HG02981 (cell line): ENCODE results near the gene EPB41L4B.
"Not testable (repeated sequence)": the region's sequence is repeated elsewhere in the genome, so short reads cannot be mapped to it uniquely, and the experiment has no call there.

Experiments used
- ATAC-seq: cut with Tn5 transposase; IDR thresholded peaks from one replicate; pipeline ENCODE4 v1.9.1; 2021; ENCODE audit warnings: mild to moderate bottlenecking, moderate library complexity; ENCODE audit not compliant: unreplicated experiment

EPB41L4B gene

DNA sequence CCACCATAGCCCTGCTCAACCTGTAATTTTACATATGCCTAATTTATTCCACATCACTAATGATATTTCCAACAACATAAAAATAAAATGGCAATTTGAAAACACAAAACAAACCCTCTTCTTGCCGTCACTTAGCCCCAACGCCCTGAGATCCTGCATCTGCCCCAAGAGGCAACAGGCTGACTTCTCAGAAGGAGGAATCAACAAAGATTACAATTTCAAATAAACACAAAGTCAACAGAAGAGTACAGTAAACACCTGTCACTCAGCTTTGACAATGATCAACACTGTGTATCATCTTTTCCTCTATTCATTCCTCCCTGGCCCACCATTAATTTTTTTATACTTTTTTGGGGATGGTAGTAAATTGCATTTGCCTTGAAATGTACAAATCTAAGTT, 19.8 kb downstream of the EPB41L4B start:
- ATAC-seq: no peak

GRCh38 chr9:109299891-109300290, 21.0 kb downstream of the EPB41L4B start:
- ATAC-seq: no peak

GRCh38 chr9:109297899-109298298, 23.0 kb downstream of the EPB41L4B start:
- no peak for ATAC-seq

- no peak for ATAC-seq
These were observed 25.4 kb downstream of the EPB41L4B start for GRCh38 chr9:109295221-109296130.

- ATAC-seq: no peak
These were observed 30.5 kb downstream of the EPB41L4B start for GRCh38 chr9:109290385-109290784.

- no peak for ATAC-seq
These were observed 30.9 kb downstream of the EPB41L4B start for GRCh38 chr9:109289931-109290330.

GRCh38 chr9:109289186-109289585, 31.7 kb downstream of the EPB41L4B start:
- no peak for ATAC-seq

DNA sequence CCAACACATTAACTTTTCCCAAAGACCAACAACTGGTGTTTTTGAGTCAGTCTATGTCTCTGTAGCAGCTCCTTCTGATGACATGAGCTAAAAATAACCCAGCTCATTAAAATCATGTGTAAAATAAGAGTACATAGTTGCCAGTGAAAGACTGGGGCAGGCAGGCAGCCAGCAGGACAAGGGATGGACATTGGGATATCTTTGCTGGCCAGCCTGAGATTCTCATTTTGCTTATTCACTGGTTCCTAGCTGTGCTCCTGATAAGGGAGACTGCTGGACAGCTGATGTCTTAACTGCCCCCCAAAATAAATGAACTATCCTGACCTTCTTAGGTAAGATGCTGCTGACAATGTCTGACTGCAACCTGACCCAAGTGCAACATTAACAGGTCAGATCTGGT, 33.9 kb downstream of the EPB41L4B start:
- ATAC-seq: no peak

DNA sequence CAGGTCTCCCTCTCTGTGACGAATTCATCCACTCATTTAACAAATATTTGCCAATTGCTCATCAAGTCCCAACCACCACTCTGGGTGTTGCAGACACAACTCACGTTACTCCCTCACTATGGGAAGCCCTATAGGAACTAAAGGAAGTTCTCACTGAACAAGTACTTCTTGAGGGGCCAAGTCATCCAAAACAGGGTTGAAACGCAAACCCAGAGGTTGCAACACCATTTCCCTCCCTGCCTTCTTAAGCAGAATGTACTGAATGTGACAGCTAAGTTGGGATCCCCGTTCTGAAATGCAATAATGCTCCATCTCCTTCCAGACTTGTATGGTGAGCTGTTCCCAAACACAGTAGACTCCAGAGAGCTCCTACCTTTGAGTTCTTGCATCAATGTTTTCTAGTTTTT, 34.3 kb downstream of the EPB41L4B start:
- ATAC-seq: no peak

GRCh38 chr9:109283672-109284071, 37.2 kb downstream of the EPB41L4B start:
- ATAC-seq: not testable (repeated sequence)

GRCh38 chr9:109283012-109283411, 37.8 kb downstream of the EPB41L4B start:
- ATAC-seq: no peak

- no peak for ATAC-seq
These were observed 38.6 kb downstream of the EPB41L4B start for GRCh38 chr9:109282302-109282701.

GRCh38 chr9:109281518-109281917, 39.3 kb downstream of the EPB41L4B start:
- no peak for ATAC-seq

GRCh38 chr9:109278848-109279247, 42.0 kb downstream of the EPB41L4B start:
- no peak for ATAC-seq

- no peak for ATAC-seq
These were observed 42.6 kb downstream of the EPB41L4B start for GRCh38 chr9:109278216-109278615.

GRCh38 chr9:109277451-109277850, 43.4 kb downstream of the EPB41L4B start:
- no peak for ATAC-seq

DNA sequence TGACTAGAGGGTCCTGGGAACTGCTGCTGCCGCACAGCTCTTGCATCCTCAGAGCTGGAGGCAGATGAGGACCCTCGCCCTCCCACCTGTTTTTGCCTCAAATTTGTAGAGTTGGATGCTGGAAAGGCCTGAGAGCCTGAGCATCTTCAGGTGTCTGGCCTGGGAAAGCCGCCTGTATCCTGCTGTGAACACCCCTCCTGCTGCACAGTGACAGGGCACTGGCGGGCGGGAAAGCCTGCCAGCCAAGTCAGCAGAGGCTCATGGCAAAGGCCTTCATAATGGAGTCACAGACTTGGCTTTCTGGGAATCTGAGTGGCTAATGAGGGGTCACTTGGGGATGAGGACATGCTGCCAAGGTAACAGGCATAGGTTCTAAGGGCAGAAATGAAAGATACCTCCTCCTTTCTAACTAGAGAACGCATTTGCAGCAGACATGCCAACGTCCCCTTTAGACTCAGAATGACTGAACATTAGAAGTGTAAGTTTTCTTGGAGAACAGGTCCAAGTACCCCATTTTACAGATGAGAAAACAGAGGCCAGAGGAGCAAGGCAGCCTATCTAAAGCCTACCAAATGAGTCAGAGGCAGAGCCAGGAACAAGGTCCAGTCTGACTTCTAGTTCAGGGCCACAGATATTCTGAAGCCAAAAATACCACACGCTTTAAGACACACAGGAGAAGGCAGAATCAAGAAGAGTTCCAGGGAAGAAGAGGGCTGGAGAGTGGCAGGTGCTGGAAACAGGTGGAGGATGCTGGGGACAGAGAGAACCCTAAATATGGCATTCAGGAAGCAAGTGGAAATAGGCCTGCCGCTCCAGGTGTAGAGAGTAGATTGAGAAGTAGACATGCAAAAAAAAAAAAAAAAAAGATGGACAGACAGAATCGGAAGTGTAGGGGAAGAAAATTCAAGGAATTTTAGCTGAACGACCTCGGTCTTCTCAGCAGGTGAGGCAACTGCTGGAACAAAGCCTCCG, 44.1 kb downstream of the EPB41L4B start:
- ATAC-seq: no peak

- ATAC-seq: no peak
These were observed 45.8 kb downstream of the EPB41L4B start for GRCh38 chr9:109274884-109275730.

DNA sequence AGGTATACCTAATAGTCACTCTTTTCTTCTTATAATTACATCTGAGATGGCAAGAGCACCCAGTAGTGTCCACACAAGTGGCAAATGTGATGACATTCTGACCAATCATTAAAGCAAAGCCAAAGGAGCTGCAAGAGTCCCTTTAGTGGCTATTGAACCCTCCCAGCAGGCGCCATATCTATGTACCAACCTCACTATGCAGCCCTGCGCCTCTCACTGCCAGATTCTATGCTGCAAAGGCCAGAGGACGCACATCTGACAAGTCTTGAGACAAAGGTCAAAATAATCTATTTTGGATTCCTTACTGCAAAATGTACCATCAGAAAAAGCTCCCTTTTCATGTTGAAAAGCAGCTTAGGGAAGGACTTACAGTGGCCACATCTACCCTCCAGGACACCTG, 47.0 kb downstream of the EPB41L4B start:
- no peak for ATAC-seq

DNA sequence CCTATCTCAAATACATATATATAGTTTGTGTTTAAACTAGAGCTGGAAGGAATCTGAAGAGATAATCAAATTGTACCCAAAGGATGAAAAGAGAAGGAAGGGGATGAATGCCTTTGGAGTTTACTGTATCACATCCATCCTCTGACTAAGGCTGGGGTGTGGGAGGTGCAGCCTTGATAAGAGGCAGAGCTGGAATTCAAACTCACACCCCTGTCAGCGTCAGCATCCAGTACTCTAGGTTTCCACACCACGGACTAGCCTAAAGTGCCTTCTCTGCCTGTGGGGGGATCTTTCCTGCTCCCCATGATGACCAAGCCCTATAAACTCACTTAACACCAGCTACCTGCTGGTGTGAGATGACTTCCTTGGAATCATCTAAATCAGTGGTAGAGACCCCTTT, 48.1 kb downstream of the EPB41L4B start:
- no peak for ATAC-seq

DNA sequence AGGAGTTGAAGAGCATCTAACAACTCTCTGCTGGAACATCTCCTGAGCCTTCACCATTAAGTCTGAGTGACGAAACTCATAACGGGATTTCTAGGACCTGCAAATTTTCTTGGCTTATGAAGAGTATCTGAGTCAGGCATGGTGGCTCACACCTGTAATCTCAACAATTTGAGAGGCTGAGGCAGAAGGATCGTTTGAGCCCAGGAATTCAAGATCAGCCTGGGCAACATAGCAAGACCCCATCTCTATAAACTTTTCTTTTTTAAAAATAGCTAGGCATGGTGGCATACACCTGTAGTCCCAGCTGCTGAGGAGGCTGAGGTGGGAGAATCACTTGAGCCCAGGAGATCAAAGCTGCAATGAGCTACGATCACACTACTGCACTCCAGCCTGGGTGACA, 48.8 kb downstream of the EPB41L4B start:
- no peak for ATAC-seq
